Left ventricle myocardium inferior (tissue), 1 donor: Measurements from ENCODE around the gene DTNB. TPM values are rescaled to one million over a fixed set of nuclear protein-coding genes. Genes with fewer than 3 reads are reported as not detected.

Source experiments
- DNase-seq: peaks from one replicate; pipeline ENCODE4 v3.0.0-alpha.2; 2020
- H3K27ac ChIP-seq: fragments of 200-600 bp; replicated peaks from 2 replicates; pipeline ENCODE4 v1.8.0; 2021
- H3K27me3 ChIP-seq: fragments of 200-600 bp; 2 replicates; pipeline ENCODE4 v1.8.0; 2021; ENCODE audit warnings: low read depth
- H3K36me3 ChIP-seq: fragments of 200-600 bp; 2 replicates; pipeline ENCODE4 v1.8.0; 2021
- H3K4me1 ChIP-seq: fragments of 200-600 bp; 2 replicates; pipeline ENCODE4 v1.8.0; 2021
- H3K4me3 ChIP-seq: fragments of 200-600 bp; 2 replicates; pipeline ENCODE4 v1.8.0; 2021; ENCODE audit warnings: mild to moderate bottlenecking, moderate library complexity
- H3K9me3 ChIP-seq: fragments of 200-600 bp; replicated peaks from 2 replicates; pipeline ENCODE4 v1.8.0; 2021
- CTCF ChIP-seq: fragments of 200-600 bp; IDR thresholded peaks from 2 replicates; pipeline ENCODE4 v1.8.0; 2021; ENCODE audit warnings: antibody characterized with exemption, mild to moderate bottlenecking, borderline replicate concordance
- intact Hi-C: fragments of 100-400 bp; cut with micrococcal nuclease; formaldehyde crosslinking; loops from one replicate; pipeline ENCODE4 v1.11.0; 2022
- total RNA-seq: library from RNA; stranded (reverse); fragmentation: NEBNext Ultra II Directional; extraction: Animal tissue kit (Norgen Biotek cat#: 25700); gene quantifications from one replicate; pipeline ENCODE4 v1.2.1, GENCODE V29; 2021
- donor health status: DM: no; HTN: yes; CAD: no; lungs with severe emphysema.

Gene DTNB
- total RNA-seq, 1 donor from 2014 or later, result 4.5 TPM

- intact Hi-C loops, result no loop called here
- H3K27ac ChIP-seq, result no peak overlapping the region
Observed at GRCh38 chr2:25654801-25655200, 18.6 kb downstream of the DTNB start.

GRCh38 chr2:25651782-25652455 is 21.5 kb downstream of the DTNB start:
- intact Hi-C loops, result no loop called here
- Histone ChIP-seq H3K4me3 (no peak overlapping the region), H3K36me3 (no peaks in the 10 kb centered on the region), H3K9me3 (no peaks in the 10 kb centered on the region), H3K27me3 (no peaks in the 10 kb centered on the region), H3K4me1 (no peaks in the 10 kb centered on the region), H3K27ac (no peak overlapping the region)
- TF ChIP-seq CTCF, result no peak
- no peak for DNase-seq

More at GRCh38 chr2:25654801-25655200, 18.6 kb downstream of the DTNB start:
- Histone ChIP-seq H3K4me1 (no peaks in the 10 kb centered on the region), H3K27me3 (no peaks in the 10 kb centered on the region), H3K4me3 (no peak overlapping the region), H3K9me3 (no peaks in the 10 kb centered on the region), H3K36me3 (no peaks in the 10 kb centered on the region)
- DNase-seq, result no peak
- TF ChIP-seq CTCF, result no peak

- intact Hi-C loops, result no loop called here
- H3K9me3 ChIP-seq, result no peaks in the 10 kb centered on the region
- H3K4me1 ChIP-seq, result no peaks in the 10 kb centered on the region
- H3K4me3 ChIP-seq, result no peak overlapping the region
- no peak overlapping the region for H3K27ac ChIP-seq
- DNase-seq, result no peak
- TF ChIP-seq CTCF, result no peak
- no peaks in the 10 kb centered on the region for H3K27me3 ChIP-seq
- no peaks in the 10 kb centered on the region for H3K36me3 ChIP-seq
Observed at GRCh38 chr2:25651066-25651465, 22.3 kb downstream of the DTNB start.

- Histone ChIP-seq H3K27me3 (no peaks in the 10 kb centered on the region), H3K9me3 (no peaks in the 10 kb centered on the region), H3K36me3 (no peaks in the 10 kb centered on the region), H3K4me1 (no peaks in the 10 kb centered on the region), H3K27ac (no peak overlapping the region), H3K4me3 (no peak overlapping the region)
- no peak for TF ChIP-seq CTCF
- no peak for DNase-seq
- intact Hi-C loops, result no loop called here
Observed at GRCh38 chr2:25650256-25650655, 23.1 kb downstream of the DTNB start.

- DNase-seq, result no peak
- Histone ChIP-seq H3K9me3 (no peaks in the 10 kb centered on the region), H3K27me3 (no peaks in the 10 kb centered on the region), H3K4me3 (no peak overlapping the region), H3K4me1 (no peaks in the 10 kb centered on the region), H3K27ac (no peak overlapping the region), H3K36me3 (no peaks in the 10 kb centered on the region)
- TF ChIP-seq CTCF, result no peak
- intact Hi-C loops, result no loop called here
Observed at GRCh38 chr2:25649786-25650185, 23.6 kb downstream of the DTNB start.
